Stimulated activated naive CD4-positive, alpha-beta T cell (primary cell): ENCODE data around the gene CHST15.

Experiments used
- DNase-seq, 6 experiments: peaks; one replicate each; lab custom pipeline; 2025; lab: John Stamatoyannopoulos, UW

CHST15 gene

GRCh38 chr10:124010563-124011131 lies 82.8 kb downstream of the CHST15 start:
- no peak for DNase-seq

- no peak for DNase-seq
These were observed 83.4 kb downstream of the CHST15 start for GRCh38 chr10:124010024-124010423.

- no peak for DNase-seq
These were observed 84.0 kb downstream of the CHST15 start for GRCh38 chr10:124009231-124010015.

- DNase-seq, result no peak
These were observed 84.7 kb downstream of the CHST15 start for GRCh38 chr10:124008681-124009080.

GRCh38 chr10:124008187-124008586 lies 85.2 kb downstream of the CHST15 start:
- DNase-seq, result no peak

GRCh38 chr10:124007773-124008145 lies 85.6 kb downstream of the CHST15 start:
- DNase-seq, result no peak

GRCh38 chr10:124007102-124007772 lies 86.2 kb downstream of the CHST15 start:
- DNase-seq, result no peak

GRCh38 chr10:124006526-124006925 lies 86.9 kb downstream of the CHST15 start:
- no peak for DNase-seq

GRCh38 chr10:124005991-124006392 lies 87.4 kb downstream of the CHST15 start:
- no peak for DNase-seq

- no peak for DNase-seq
These were observed 88.3 kb downstream of the CHST15 start for GRCh38 chr10:124005091-124005490.

- no peak for DNase-seq
These were observed 88.8 kb downstream of the CHST15 start for GRCh38 chr10:124004663-124005004.

- DNase-seq, result no peak
These were observed 89.3 kb downstream of the CHST15 start for GRCh38 chr10:124003871-124004662.

- DNase-seq, result no peak
These were observed 89.9 kb downstream of the CHST15 start for GRCh38 chr10:124003481-124003870.

- no peak for DNase-seq
These were observed 90.4 kb downstream of the CHST15 start for GRCh38 chr10:124003070-124003419.

- no peak for DNase-seq
These were observed 90.9 kb downstream of the CHST15 start for GRCh38 chr10:124002391-124003069.

- no peak for DNase-seq
These were observed 91.8 kb downstream of the CHST15 start for GRCh38 chr10:124001391-124002148.

- DNase-seq, result no peak
These were observed 92.6 kb downstream of the CHST15 start for GRCh38 chr10:124000792-124001201.

GRCh38 chr10:123999956-124000615 lies 93.3 kb downstream of the CHST15 start:
- DNase-seq, result no peak

- no peak for DNase-seq
These were observed 94.1 kb downstream of the CHST15 start for GRCh38 chr10:123999261-123999660.

GRCh38 chr10:123998197-123999141 lies 94.9 kb downstream of the CHST15 start:
- DNase-seq, result no peak
